A673 (cell line): Measurements from ENCODE around the gene DEFB129. TPM values are rescaled to one million over a fixed set of nuclear protein-coding genes. Genes with fewer than 3 reads are reported as not detected.
A peak's percentile ranks its signal among the peaks of the same experiment; 100 is the strongest.

ENCODE experiments used
- BruUV-seq: library from RNA; stranded (reverse); fragments of 400-500 nt; replicated peaks from 2 replicates; lab custom pipeline; 2021; lab: Mats Ljungman, UMichigan
- CTCF ChIA-PET: fragments of 300-600 bp; sonication (Branson Sonifier 250); formaldehyde crosslinking; loops from one replicate; lab custom pipeline; 2022; ENCODE audit warnings: antibody characterized with exemption; lab: Charles Lee
- POLR2A ChIA-PET: fragments of 300-600 bp; sonication (Branson Sonifier 250); formaldehyde crosslinking; loops from one replicate; lab custom pipeline; 2022; ENCODE audit warnings: antibody characterized with exemption; ENCODE audit not compliant: low non-redundant PET; lab: Charles Lee
- DNase-seq: peaks from one replicate; pipeline ENCODE4 v3.0.0-alpha.2; 2015; ENCODE audit warnings: low spot score
- H3K27ac ChIP-seq: fragments of 200-600 bp; sonication (generic); 2 replicates; pipeline ENCODE4 v1.5.1; 2016; ENCODE audit warnings: mixed run types, low read depth, mild to moderate bottlenecking, mixed read lengths, antibody characterized with exemption, low read length; ENCODE audit not compliant: poor library complexity, severe bottlenecking
- H3K27me3 ChIP-seq: fragments of 200-600 bp; sonication (generic); replicated peaks from 2 replicates; pipeline ENCODE4 v1.6.1; 2017; ENCODE audit warnings: mixed run types, low read depth, mild to moderate bottlenecking, mixed read lengths, antibody characterized with exemption, low read length; ENCODE audit not compliant: insufficient read depth, poor library complexity
- H3K36me3 ChIP-seq: fragments of 200-600 bp; sonication (generic); 2 replicates; pipeline ENCODE4 v1.6.1; 2016; ENCODE audit warnings: mixed run types, mild to moderate bottlenecking, mixed read lengths, antibody characterized with exemption, low read length; ENCODE audit not compliant: insufficient read depth, poor library complexity, severe bottlenecking
- H3K4me1 ChIP-seq: fragments of 200-600 bp; sonication (generic); 2 replicates; pipeline ENCODE4 v1.6.1; 2017; ENCODE audit warnings: mixed run types, mild to moderate bottlenecking, mixed read lengths, antibody characterized with exemption, low read length; ENCODE audit not compliant: insufficient read depth, poor library complexity, severe bottlenecking
- H3K4me3 ChIP-seq: fragments of 200-600 bp; sonication (generic); 2 replicates; pipeline ENCODE4 v1.5.1; 2016; ENCODE audit warnings: low read depth, mixed run types, mild to moderate bottlenecking, mixed read lengths, low read length; ENCODE audit not compliant: poor library complexity, severe bottlenecking
- H3K9me3 ChIP-seq: fragments of 200-600 bp; sonication (generic); 2 replicates; pipeline ENCODE4 v1.6.1; 2016; ENCODE audit warnings: mixed run types, low read depth, mild to moderate bottlenecking, mixed read lengths, antibody characterized with exemption, low read length; ENCODE audit not compliant: poor library complexity, severe bottlenecking
- EZH2 ChIP-seq: fragments of 200-600 bp; sonication (generic); IDR thresholded peaks from 2 replicates; pipeline ENCODE4 v1.6.1; 2017; ENCODE audit warnings: borderline replicate concordance, low read depth, mild to moderate bottlenecking, mixed read lengths, antibody characterized with exemption, low read length; ENCODE audit not compliant: poor library complexity, severe bottlenecking
- intact Hi-C: fragments of 100-400 bp; cut with micrococcal nuclease; formaldehyde crosslinking; loops from one replicate; pipeline ENCODE4 v1.10.0; 2022; ENCODE audit not compliant: unreplicated experiment
- total RNA-seq: library from RNA; stranded (reverse); gene quantifications from 2 replicates; pipeline ENCODE4 v1.2.3, GENCODE V29; 2021
- TF ChIP-seq, protein P1 (sequence below): fragments of 300-800, 200-600 bp; sonication (generic); conservative IDR thresholded peaks from 2 replicates; pipeline ENCODE4 v1.5.1; 2017; ENCODE audit warnings: low read depth, mild to moderate bottlenecking, antibody characterized with exemption, low read length, moderate library complexity, mixed read lengths

The DEFB129 gene
- total RNA-seq, 1 experiment from 2014 or later, result not detected

DNA sequence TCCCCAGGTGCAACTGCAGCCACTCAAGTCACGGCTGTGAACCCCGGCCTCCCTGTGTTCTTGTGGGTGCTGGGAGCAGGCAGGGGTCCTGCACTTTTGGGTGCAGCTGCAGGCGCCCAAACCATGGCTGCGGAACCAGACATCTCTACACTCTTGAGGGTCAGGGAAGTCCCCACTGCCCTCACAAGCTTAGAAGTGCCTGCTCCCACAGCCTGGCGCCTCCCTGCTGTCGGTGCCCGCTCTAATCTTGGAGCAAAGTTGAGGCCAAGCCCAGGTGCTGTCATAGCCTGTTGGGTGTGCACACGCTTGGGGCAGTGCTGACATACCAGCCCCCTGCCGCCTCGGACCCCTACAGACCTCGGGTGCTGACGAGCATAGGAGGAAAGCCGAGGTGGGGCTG lies 36.6 kb downstream of the DEFB129 start:
- Histone ChIP-seq H3K27ac (no peak overlapping the region), H3K4me1 (peaks cover 25% of the 10 kb centered on the region), H3K4me3 (no peak overlapping the region), H3K9me3 (no peaks in the 10 kb centered on the region), H3K36me3 (no peaks in the 10 kb centered on the region), H3K27me3 (no peaks in the 10 kb centered on the region)
- ChIA-PET POLR2A (no interaction called here), CTCF (interaction anchor here (0.6 kb wide), 1 partner anchor 22 kb away, joined by 4 read pairs; no protein-coding TSS in a partner anchor)
- intact Hi-C loops, result no loop called here
- no peak for DNase-seq
- TF ChIP-seq EZH2, result no peak
- TF ChIP-seq, protein P1, sequence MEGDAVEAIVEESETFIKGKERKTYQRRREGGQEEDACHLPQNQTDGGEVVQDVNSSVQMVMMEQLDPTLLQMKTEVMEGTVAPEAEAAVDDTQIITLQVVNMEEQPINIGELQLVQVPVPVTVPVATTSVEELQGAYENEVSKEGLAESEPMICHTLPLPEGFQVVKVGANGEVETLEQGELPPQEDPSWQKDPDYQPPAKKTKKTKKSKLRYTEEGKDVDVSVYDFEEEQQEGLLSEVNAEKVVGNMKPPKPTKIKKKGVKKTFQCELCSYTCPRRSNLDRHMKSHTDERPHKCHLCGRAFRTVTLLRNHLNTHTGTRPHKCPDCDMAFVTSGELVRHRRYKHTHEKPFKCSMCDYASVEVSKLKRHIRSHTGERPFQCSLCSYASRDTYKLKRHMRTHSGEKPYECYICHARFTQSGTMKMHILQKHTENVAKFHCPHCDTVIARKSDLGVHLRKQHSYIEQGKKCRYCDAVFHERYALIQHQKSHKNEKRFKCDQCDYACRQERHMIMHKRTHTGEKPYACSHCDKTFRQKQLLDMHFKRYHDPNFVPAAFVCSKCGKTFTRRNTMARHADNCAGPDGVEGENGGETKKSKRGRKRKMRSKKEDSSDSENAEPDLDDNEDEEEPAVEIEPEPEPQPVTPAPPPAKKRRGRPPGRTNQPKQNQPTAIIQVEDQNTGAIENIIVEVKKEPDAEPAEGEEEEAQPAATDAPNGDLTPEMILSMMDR, result no peak
- BruUV-seq, result no TSS peak

DNA sequence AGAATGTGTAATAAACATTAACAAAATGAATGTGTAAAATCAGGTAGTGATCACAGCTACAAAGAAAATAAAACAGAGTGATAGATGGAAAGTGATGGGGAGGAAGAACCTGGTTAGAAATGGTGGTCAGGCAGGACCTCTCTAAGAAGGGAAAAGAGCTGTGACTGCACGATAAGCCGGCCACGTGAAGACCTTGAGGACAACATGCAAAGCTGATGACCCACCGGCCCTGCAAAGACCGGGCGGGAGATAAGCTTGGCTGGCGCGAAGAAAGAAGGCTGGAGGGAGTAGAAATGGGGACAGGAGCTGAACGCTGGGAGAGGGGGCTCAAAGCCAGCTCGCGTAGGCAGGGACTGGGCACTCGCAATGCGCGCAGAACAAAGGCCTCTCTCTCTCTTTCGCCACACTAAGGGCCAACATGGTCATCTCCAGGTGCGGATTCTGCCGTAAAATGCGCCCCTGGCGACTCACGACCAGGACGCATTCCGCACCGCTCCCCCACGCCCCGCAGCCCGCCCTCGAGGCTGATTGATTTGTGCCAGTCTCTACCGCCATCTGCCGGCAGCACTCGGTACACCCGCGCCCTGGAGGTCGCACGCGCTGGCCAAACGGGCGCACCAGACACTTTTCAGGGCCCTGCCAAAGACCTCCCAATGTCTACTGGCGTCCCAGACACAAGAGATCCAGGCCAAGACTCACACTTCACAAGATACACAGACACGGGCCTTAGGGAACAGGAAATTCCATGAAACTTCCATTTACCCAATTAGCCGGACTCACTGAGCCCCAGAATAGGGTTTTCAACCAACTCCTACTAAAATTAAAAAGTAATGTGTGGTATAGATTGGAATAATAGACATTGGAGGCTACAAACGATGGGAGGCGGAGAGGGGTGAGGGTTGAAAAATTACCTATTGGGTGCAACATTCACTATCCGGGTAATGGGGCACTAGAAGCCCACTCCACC lies 39.8 kb downstream of the DEFB129 start:
- Histone ChIP-seq H3K27ac (peak overlapping the region; percentile 41), H3K9me3 (no peaks in the 10 kb centered on the region), H3K27me3 (no peaks in the 10 kb centered on the region), H3K36me3 (no peaks in the 10 kb centered on the region), H3K4me1 (peaks cover 5% of the 10 kb centered on the region), H3K4me3 (peak overlapping the region; percentile 49)
- BruUV-seq, result TSS peak; percentile 89
- ChIA-PET CTCF (interaction anchor here (0.6 to 1.2 kb wide), 5 partner anchors 11 to 129 kb away, joined by 3 to 4 read pairs (median 3); no protein-coding TSS in a partner anchor), POLR2A (interaction anchor here (0.6 kb wide), 1 partner anchor 10 kb away, joined by 3 read pairs; no protein-coding TSS in a partner anchor)
- DNase-seq, result peak; percentile 92
- intact Hi-C loops, result loop anchor here (2.0 kb wide), 1 partner anchor 58 kb away; no protein-coding TSS in a partner anchor
- TF ChIP-seq, protein P1, result peak; percentile 97
- TF ChIP-seq EZH2, result no peak

DNA sequence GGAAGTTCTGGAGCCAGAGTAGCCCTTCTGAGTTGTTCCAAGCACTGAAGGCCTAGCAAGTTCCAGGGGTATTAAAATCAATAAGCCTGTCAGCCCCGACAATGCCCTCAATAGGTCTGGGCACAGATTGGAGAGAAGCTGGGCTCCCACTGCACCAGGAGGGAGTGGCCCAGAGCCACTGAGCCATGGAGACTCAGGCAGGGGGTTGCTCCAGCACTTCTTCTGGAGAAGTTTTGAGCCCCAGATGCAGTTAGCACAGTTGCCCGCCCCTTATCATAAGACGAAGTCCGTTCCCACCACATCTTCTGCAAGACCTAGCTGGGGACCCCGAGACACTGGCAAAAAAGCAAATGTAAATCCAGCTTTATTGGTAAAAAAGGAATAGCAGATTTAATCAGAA lies 43.5 kb downstream of the DEFB129 start:
- BruUV-seq, result no TSS peak
- Histone ChIP-seq H3K4me3 (no peak overlapping the region), H3K36me3 (no peaks in the 10 kb centered on the region), H3K27ac (no peak overlapping the region), H3K4me1 (peaks cover 5% of the 10 kb centered on the region), H3K9me3 (no peaks in the 10 kb centered on the region), H3K27me3 (no peaks in the 10 kb centered on the region)
- no peak for TF ChIP-seq EZH2
- TF ChIP-seq, protein P1, result no peak
- ChIA-PET POLR2A (no interaction called here), CTCF (interaction anchor here (2.2 kb wide), 1 partner anchor 60 kb away, joined by 11 read pairs; no protein-coding TSS in a partner anchor)
- intact Hi-C loops, result no loop called here
- no peak for DNase-seq
